ENCODE data around the gene GID8. TPM values are rescaled to one million over a fixed set of nuclear protein-coding genes. Genes with fewer than 3 reads are reported as not detected.

The GID8 gene
- polyA plus RNA-seq, 1 donor from 2014 or later, result 54.8 TPM

DNA sequence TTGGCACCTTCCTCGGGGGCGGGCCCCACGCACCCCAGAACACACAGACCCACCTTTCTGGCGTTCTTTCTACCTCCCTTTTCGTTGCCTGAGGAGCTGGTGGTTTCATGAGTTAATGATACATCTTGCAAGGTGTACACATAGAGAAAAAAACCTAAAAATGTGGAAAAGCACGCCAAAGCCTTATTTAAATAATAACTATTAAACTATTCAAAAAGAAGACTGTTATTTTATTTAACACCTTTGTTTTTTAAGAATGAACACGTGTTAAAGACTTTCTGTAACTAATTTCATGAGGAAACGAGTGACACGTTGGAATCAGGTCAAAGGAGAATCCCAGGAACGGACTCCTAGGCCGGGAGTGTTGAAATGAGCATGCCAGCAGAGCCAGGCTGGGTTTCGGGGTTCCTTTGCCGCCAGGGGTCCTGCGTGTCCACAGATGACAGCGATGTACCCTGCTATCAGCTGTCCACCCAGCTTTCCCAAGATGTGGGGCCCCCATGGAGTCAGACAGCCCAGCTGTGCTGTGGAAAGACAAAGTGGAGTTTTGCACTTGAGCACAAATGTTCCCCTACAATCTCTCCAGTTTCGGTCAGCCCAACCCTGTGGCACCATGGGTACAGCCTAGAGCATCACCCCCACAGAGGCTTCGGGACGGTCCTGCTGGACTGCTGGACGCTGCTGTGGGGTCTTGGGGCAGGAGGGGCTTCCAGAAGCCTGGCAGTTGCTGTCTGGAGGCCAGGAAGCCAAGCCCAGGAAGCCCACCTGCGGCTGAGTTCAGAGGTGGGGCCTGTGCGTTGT, 30.6 kb downstream of the GID8 start:
- no peak overlapping the region for H3K4me3 ChIP-seq (ENCODE audit: low read length)
- H3K27me3 ChIP-seq (ENCODE audit: insufficient read depth, low read depth, low read length), result peaks cover 12% of the 10 kb centered on the region
- H3K9ac ChIP-seq (ENCODE audit: low read length), result no peak overlapping the region
- H3F3A ChIP-seq (ENCODE audit: insufficient read depth, low read length, poor library complexity, severe bottlenecking), result no peaks in the 10 kb centered on the region
- H4K20me1 ChIP-seq (ENCODE audit: insufficient read depth), result no peaks in the 10 kb centered on the region
- H3K9me3 ChIP-seq (ENCODE audit: low read length), result no peaks in the 10 kb centered on the region
- H3K4me2 ChIP-seq (ENCODE audit: low read length), result no peak overlapping the region
- no peaks in the 10 kb centered on the region for H3K9me2 ChIP-seq (ENCODE audit: insufficient read depth, low read length)
- no peak overlapping the region for H3K27ac ChIP-seq (ENCODE audit: low read length)
- no peaks in the 10 kb centered on the region for H3K36me3 ChIP-seq (ENCODE audit: insufficient read depth, low read length)
- no peaks in the 10 kb centered on the region for H3K79me2 ChIP-seq (replicated peaks; ENCODE audit: insufficient read depth, low read length)
- TF ChIP-seq TAF1 (IDR thresholded peaks at IDR 0.05; ENCODE audit: low read depth), result no peak
- no peak for TF ChIP-seq REST (IDR thresholded peaks at IDR 0.05; ENCODE audit: borderline replicate concordance)
- TF ChIP-seq MXI1 (conservative IDR thresholded peaks at IDR 0.05; ENCODE audit: poor library complexity, severe bottlenecking), result no peak
- TF ChIP-seq, protein P1, sequence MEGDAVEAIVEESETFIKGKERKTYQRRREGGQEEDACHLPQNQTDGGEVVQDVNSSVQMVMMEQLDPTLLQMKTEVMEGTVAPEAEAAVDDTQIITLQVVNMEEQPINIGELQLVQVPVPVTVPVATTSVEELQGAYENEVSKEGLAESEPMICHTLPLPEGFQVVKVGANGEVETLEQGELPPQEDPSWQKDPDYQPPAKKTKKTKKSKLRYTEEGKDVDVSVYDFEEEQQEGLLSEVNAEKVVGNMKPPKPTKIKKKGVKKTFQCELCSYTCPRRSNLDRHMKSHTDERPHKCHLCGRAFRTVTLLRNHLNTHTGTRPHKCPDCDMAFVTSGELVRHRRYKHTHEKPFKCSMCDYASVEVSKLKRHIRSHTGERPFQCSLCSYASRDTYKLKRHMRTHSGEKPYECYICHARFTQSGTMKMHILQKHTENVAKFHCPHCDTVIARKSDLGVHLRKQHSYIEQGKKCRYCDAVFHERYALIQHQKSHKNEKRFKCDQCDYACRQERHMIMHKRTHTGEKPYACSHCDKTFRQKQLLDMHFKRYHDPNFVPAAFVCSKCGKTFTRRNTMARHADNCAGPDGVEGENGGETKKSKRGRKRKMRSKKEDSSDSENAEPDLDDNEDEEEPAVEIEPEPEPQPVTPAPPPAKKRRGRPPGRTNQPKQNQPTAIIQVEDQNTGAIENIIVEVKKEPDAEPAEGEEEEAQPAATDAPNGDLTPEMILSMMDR (IDR thresholded peaks at IDR 0.05; ENCODE audit: poor library complexity, severe bottlenecking), result no peak
- no peak for TF ChIP-seq EZH2 (IDR thresholded peaks at IDR 0.05; ENCODE audit: borderline replicate concordance, insufficient read depth, low read length, poor library complexity, severe bottlenecking)
- no peak for TF ChIP-seq RAD21 (conservative IDR thresholded peaks at IDR 0.05)
- no peak for TF ChIP-seq EP300 (conservative IDR thresholded peaks at IDR 0.05; ENCODE audit: poor library complexity, severe bottlenecking)
- no peak for TF ChIP-seq POLR2AphosphoS5 (IDR thresholded peaks at IDR 0.05)
- no peak for TF ChIP-seq SMC3 (conservative IDR thresholded peaks at IDR 0.05; ENCODE audit: poor library complexity)
- no peak overlapping the region for H2AFZ ChIP-seq (ENCODE audit: low read depth, low read length)

DNA sequence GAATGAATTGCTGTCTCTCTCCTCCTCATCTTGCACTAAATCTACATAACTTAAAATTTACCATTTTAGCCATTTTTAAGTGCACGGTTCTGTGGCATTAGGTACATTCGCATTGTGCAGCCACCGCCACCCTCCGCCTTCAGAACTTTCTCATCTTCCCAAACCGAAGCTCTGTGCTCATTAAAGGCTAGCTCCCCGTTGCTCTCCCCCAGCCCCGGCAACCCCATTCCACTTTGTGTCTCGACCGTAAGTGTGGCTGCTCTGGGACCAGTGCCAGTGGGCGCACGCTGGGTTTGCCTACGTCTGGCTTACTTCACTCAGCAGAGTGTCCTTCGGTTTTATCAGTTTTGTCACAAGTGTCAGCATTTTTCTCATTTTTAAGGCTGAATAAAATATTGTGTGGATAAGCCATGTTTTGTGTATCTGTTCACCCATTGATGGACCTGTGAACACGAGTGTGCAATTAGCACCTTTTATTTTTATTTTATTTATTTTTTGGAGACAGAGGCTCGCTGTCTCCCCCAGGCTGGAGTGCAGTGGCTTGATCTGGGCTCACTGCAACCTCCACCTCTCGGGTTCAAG, 31.3 kb downstream of the GID8 start:
- H3K27ac ChIP-seq (ENCODE audit: low read length), result no peak overlapping the region
- H3K79me2 ChIP-seq (replicated peaks; ENCODE audit: insufficient read depth, low read length), result no peaks in the 10 kb centered on the region
- H3K4me2 ChIP-seq (ENCODE audit: low read length), result no peak overlapping the region
- no peak overlapping the region for H3K9ac ChIP-seq (ENCODE audit: low read length)
- no peak overlapping the region for H3K4me3 ChIP-seq (ENCODE audit: low read length)
- no peaks in the 10 kb centered on the region for H4K20me1 ChIP-seq (ENCODE audit: insufficient read depth)
- no peaks in the 10 kb centered on the region for H3K36me3 ChIP-seq (ENCODE audit: insufficient read depth, low read length)
- no peak overlapping the region for H2AFZ ChIP-seq (ENCODE audit: low read depth, low read length)
- no peak for TF ChIP-seq REST (IDR thresholded peaks at IDR 0.05; ENCODE audit: borderline replicate concordance)
- no peak for TF ChIP-seq MXI1 (conservative IDR thresholded peaks at IDR 0.05; ENCODE audit: poor library complexity, severe bottlenecking)
- TF ChIP-seq, protein P1 (IDR thresholded peaks at IDR 0.05; ENCODE audit: poor library complexity, severe bottlenecking), result no peak
- TF ChIP-seq POLR2AphosphoS5 (IDR thresholded peaks at IDR 0.05), result no peak
- no peak for TF ChIP-seq RAD21 (conservative IDR thresholded peaks at IDR 0.05)
- TF ChIP-seq EP300 (conservative IDR thresholded peaks at IDR 0.05; ENCODE audit: poor library complexity, severe bottlenecking), result no peak
- TF ChIP-seq TAF1 (IDR thresholded peaks at IDR 0.05; ENCODE audit: low read depth), result no peak
- no peak for TF ChIP-seq EZH2 (IDR thresholded peaks at IDR 0.05; ENCODE audit: borderline replicate concordance, insufficient read depth, low read length, poor library complexity, severe bottlenecking)
- no peak for TF ChIP-seq SMC3 (conservative IDR thresholded peaks at IDR 0.05; ENCODE audit: poor library complexity)
- no peaks in the 10 kb centered on the region for H3F3A ChIP-seq (ENCODE audit: insufficient read depth, low read length, poor library complexity, severe bottlenecking)
- H3K27me3 ChIP-seq (ENCODE audit: insufficient read depth, low read depth, low read length), result peaks cover 17% of the 10 kb centered on the region
- no peaks in the 10 kb centered on the region for H3K9me2 ChIP-seq (ENCODE audit: insufficient read depth, low read length)
- H3K9me3 ChIP-seq (ENCODE audit: low read length), result no peaks in the 10 kb centered on the region
